Panc1 (cell line): ENCODE measurements around the gene EREG. TPM values are rescaled to one million over a fixed set of nuclear protein-coding genes. Genes with fewer than 3 reads are reported as not detected.

Experiments used
- ATAC-seq: fragments of 200-7000 bp; cut with Tn5 transposase; 2 replicates; pipeline ENCODE4 v1.9.1; 2020; ENCODE audit warnings: mild to moderate bottlenecking, moderate library complexity
- BruUV-seq: library from RNA; stranded (reverse); fragments of 400-500 nt; replicated peaks from 2 replicates; lab custom pipeline; 2021; lab: Mats Ljungman, UMichigan
- CTCF ChIA-PET: fragments of 300-600 bp; sonication (Branson Sonifier 250); formaldehyde crosslinking; loops from one replicate; lab custom pipeline; 2022; ENCODE audit warnings: antibody characterized with exemption; lab: Charles Lee
- POLR2A ChIA-PET: fragments of 300-600 bp; sonication (Branson Sonifier 250); formaldehyde crosslinking; loops from one replicate; lab custom pipeline; 2022; ENCODE audit warnings: antibody characterized with exemption; lab: Charles Lee
- DNase-seq: peaks from one replicate; pipeline ENCODE4 v3.0.0-alpha.2; 2010; ENCODE audit warnings: low read depth, low spot score
- H3K27ac ChIP-seq: 2 replicates; pipeline ENCODE4 v1.5.1; 2011; ENCODE audit warnings: mild to moderate bottlenecking, low read length, inconsistent platforms
- H3K27me3 ChIP-seq: fragments of 200-500 bp; sonication (Bioruptor generic); 2 replicates; pipeline ENCODE4 v1.6.0; 2014; ENCODE audit warnings: low read length, inconsistent platforms; ENCODE audit not compliant: control insufficient read depth, insufficient read depth
- H3K36me3 ChIP-seq: fragments of 200-500 bp; sonication (Bioruptor generic); 2 replicates; pipeline ENCODE4 v1.5.1; 2014; ENCODE audit warnings: inconsistent platforms, mild to moderate bottlenecking, low read length, moderate library complexity; ENCODE audit not compliant: control insufficient read depth, insufficient read depth
- H3K4me1 ChIP-seq: 2 replicates; pipeline ENCODE4 v1.5.1; 2011; ENCODE audit warnings: inconsistent platforms, mild to moderate bottlenecking, low read length, moderate library complexity; ENCODE audit not compliant: control insufficient read depth, insufficient read depth
- H3K4me3 ChIP-seq, 2 experiments: 2 replicates each; pipeline ENCODE4 v1.5.1; 2011 to 2012; ENCODE audit warnings: low read depth in 2 of 2, low read length in 2 of 2, mild to moderate bottlenecking in 2 of 2, inconsistent platforms in 1 of 2, moderate library complexity in 1 of 2
- H3K9me3 ChIP-seq: fragments of 200-500 bp; sonication (Bioruptor generic); 2 replicates; pipeline ENCODE4 v1.5.1; 2014; ENCODE audit warnings: low read depth, mild to moderate bottlenecking, inconsistent platforms, low read length, moderate library complexity; ENCODE audit not compliant: control insufficient read depth, insufficient read depth
- POLR2AphosphoS5 ChIP-seq: IDR thresholded peaks from 2 replicates; pipeline ENCODE4 v1.6.1; 2012; ENCODE audit warnings: mild to moderate bottlenecking, low read depth, low read length, moderate library complexity
- SIN3A ChIP-seq: IDR thresholded peaks from 2 replicates; pipeline ENCODE4 v1.6.1; 2012; ENCODE audit warnings: low read depth, mild to moderate bottlenecking, low read length, moderate library complexity, borderline replicate concordance; ENCODE audit not compliant: insufficient read depth
- TCF7L2 ChIP-seq: IDR thresholded peaks from 2 replicates; pipeline ENCODE4 v1.6.1; 2011; ENCODE audit warnings: mild to moderate bottlenecking, low read depth, low read length, inconsistent platforms
- in situ Hi-C: cut with HindIII; loops from 2 replicates; pipeline ENCODE4 v1.10.0; 2016; ENCODE audit warnings: low sequenced_read_pairs, low pct_unique_long_range_greater_than_20kb
- intact Hi-C: fragments of 100-400 bp; cut with micrococcal nuclease; formaldehyde crosslinking; loops from one replicate; pipeline ENCODE4 v1.10.0; 2022; ENCODE audit not compliant: unreplicated experiment
- total RNA-seq: library from RNA; stranded (reverse); gene quantifications from one replicate; pipeline ENCODE4 v1.2.1, GENCODE V29; 2021; ENCODE audit not compliant: unreplicated experiment
- TF ChIP-seq, protein P1 (sequence below): fragments of 450-650 bp; IDR thresholded peaks from 2 replicates; pipeline ENCODE4 v1.5.1; 2017; ENCODE audit warnings: mild to moderate bottlenecking
- TF ChIP-seq, protein P2 (sequence below), 2 experiments: IDR thresholded peaks; 2 replicates each; pipeline ENCODE4 v1.6.1; 2011 to 2012; ENCODE audit warnings: low read depth in 2 of 2, control low read depth in 1 of 2, low read length in 1 of 2, mild to moderate bottlenecking in 1 of 2, moderate library complexity in 1 of 2; ENCODE audit not compliant: insufficient read depth in 1 of 2

EREG gene
- total RNA-seq, 1 experiment from 2014 or later, result 2.1 TPM

GRCh38 chr4:74428276-74428675 lies 63.3 kb downstream of the EREG start:
- H3K27ac ChIP-seq, result no peak overlapping the region
- in situ Hi-C loops (no loop called here), intact Hi-C loops (no loop called here)
- no peak for ATAC-seq
- POLR2A ChIA-PET, result no interaction called here
- H3K9me3 ChIP-seq, result no peaks in the 10 kb centered on the region
- H3K4me1 ChIP-seq, result no peaks in the 10 kb centered on the region; the same call in 1 of the 2 replicates
- no peaks in the 10 kb centered on the region for H3K27me3 ChIP-seq
- CTCF ChIA-PET, result no interaction called here
- no peak for TF ChIP-seq SIN3A
- no peak for TF ChIP-seq TCF7L2
- TF ChIP-seq, protein P1, sequence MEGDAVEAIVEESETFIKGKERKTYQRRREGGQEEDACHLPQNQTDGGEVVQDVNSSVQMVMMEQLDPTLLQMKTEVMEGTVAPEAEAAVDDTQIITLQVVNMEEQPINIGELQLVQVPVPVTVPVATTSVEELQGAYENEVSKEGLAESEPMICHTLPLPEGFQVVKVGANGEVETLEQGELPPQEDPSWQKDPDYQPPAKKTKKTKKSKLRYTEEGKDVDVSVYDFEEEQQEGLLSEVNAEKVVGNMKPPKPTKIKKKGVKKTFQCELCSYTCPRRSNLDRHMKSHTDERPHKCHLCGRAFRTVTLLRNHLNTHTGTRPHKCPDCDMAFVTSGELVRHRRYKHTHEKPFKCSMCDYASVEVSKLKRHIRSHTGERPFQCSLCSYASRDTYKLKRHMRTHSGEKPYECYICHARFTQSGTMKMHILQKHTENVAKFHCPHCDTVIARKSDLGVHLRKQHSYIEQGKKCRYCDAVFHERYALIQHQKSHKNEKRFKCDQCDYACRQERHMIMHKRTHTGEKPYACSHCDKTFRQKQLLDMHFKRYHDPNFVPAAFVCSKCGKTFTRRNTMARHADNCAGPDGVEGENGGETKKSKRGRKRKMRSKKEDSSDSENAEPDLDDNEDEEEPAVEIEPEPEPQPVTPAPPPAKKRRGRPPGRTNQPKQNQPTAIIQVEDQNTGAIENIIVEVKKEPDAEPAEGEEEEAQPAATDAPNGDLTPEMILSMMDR, result no peak
- no peak for TF ChIP-seq POLR2AphosphoS5
- TF ChIP-seq, protein P2, sequence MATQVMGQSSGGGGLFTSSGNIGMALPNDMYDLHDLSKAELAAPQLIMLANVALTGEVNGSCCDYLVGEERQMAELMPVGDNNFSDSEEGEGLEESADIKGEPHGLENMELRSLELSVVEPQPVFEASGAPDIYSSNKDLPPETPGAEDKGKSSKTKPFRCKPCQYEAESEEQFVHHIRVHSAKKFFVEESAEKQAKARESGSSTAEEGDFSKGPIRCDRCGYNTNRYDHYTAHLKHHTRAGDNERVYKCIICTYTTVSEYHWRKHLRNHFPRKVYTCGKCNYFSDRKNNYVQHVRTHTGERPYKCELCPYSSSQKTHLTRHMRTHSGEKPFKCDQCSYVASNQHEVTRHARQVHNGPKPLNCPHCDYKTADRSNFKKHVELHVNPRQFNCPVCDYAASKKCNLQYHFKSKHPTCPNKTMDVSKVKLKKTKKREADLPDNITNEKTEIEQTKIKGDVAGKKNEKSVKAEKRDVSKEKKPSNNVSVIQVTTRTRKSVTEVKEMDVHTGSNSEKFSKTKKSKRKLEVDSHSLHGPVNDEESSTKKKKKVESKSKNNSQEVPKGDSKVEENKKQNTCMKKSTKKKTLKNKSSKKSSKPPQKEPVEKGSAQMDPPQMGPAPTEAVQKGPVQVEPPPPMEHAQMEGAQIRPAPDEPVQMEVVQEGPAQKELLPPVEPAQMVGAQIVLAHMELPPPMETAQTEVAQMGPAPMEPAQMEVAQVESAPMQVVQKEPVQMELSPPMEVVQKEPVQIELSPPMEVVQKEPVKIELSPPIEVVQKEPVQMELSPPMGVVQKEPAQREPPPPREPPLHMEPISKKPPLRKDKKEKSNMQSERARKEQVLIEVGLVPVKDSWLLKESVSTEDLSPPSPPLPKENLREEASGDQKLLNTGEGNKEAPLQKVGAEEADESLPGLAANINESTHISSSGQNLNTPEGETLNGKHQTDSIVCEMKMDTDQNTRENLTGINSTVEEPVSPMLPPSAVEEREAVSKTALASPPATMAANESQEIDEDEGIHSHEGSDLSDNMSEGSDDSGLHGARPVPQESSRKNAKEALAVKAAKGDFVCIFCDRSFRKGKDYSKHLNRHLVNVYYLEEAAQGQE (IDR thresholded peaks at IDR 0.05; ENCODE audit: insufficient read depth in 1 of 2, low read depth in 2 of 2, low read length in 1 of 2), result no peak
- DNase-seq, result no peak
- no peak overlapping the region for H3K4me3 ChIP-seq
- H3K36me3 ChIP-seq, result no peaks in the 10 kb centered on the region
- no TSS peak for BruUV-seq

GRCh38 chr4:74431113-74431826 lies 66.3 kb downstream of the EREG start:
- ATAC-seq (no peak), DNase-seq (no peak)
- intact Hi-C loops, result no loop called here
- Histone ChIP-seq H3K27ac (no peak overlapping the region), H3K9me3 (no peaks in the 10 kb centered on the region), H3K4me1 (no peaks in the 10 kb centered on the region), H3K36me3 (no peaks in the 10 kb centered on the region), H3K27me3 (no peaks in the 10 kb centered on the region), H3K4me3 (no peak overlapping the region)
- no TSS peak for BruUV-seq
- CTCF ChIA-PET, result no interaction called here
- TF ChIP-seq POLR2AphosphoS5 (no peak), SIN3A (no peak), TCF7L2 (no peak)
- TF ChIP-seq, protein P1, result no peak
- TF ChIP-seq, protein P2 (IDR thresholded peaks at IDR 0.05; ENCODE audit: insufficient read depth in 1 of 2, low read depth in 2 of 2, low read length in 1 of 2), result no peak
- POLR2A ChIA-PET, result no interaction called here
- in situ Hi-C loops, result no loop called here
